Stimulated activated naive B cell treated with anti-CD40 and anti-IgM and Interleukin-4, amounts not matched to agents 10 μg/mL and 1 μg/mL and 100 μg/mL, for 72 hours (primary cell): ENCODE results near the gene PINLYP.
A peak's percentile ranks its signal among the peaks of the same experiment; 100 is the strongest.

ENCODE experiments used
- ATAC-seq, 2 donors: fragments of 150-1000 bp; cut with Tn5 transposase; replicated peaks; 2 replicates each; pipeline ENCODE4 v1.10.0; 2021; ENCODE audit warnings: moderate library complexity in 1 of 2
- DNase-seq: peaks from one replicate; pipeline ENCODE4 v3.0.0; 2021
- H3K27ac Mint-ChIP-seq: one replicate; pipeline ENCODE4 v1.8.0; 2022; ENCODE audit warnings: mild to moderate bottlenecking, mixed read lengths
- H3K27me3 Mint-ChIP-seq, 2 donors: one replicate each; pipeline ENCODE4 v1.8.0; 2022; ENCODE audit warnings: mixed read lengths in 2 of 2
- H3K36me3 Mint-ChIP-seq, 2 donors: one replicate each; pipeline ENCODE4 v1.8.0; 2022; ENCODE audit warnings: mixed read lengths in 2 of 2, mild to moderate bottlenecking in 1 of 2
- H3K4me1 Mint-ChIP-seq, 2 donors: one replicate each; pipeline ENCODE4 v1.8.0; 2022; ENCODE audit warnings: mixed read lengths in 2 of 2, mild to moderate bottlenecking in 1 of 2
- H3K4me3 Mint-ChIP-seq, 2 donors: one replicate each; pipeline ENCODE4 v1.8.0; 2022; ENCODE audit warnings: mild to moderate bottlenecking in 2 of 2, mixed read lengths in 2 of 2, moderate library complexity in 1 of 2
- H3K9me3 Mint-ChIP-seq, 2 donors: one replicate each; pipeline ENCODE4 v1.8.0; 2022; ENCODE audit warnings: mixed read lengths in 2 of 2, mild to moderate bottlenecking in 1 of 2

PINLYP gene

GRCh38 chr19:43560687-43561086 is 14.9 kb upstream of the PINLYP start:
- DNase-seq (no peak), ATAC-seq (no peak)
- Mint-ChIP-seq H3K4me3 (no peak overlapping the region), H3K9me3 (peaks cover 0 to 3% of the 10 kb centered on the region in 2 donors), H3K27ac (peak overlapping the region; percentile 59), H3K27me3 (no peaks in the 10 kb centered on the region), H3K36me3 (peaks cover 20 to 37% of the 10 kb centered on the region in 2 donors), H3K4me1 (peaks cover 39 to 57% of the 10 kb centered on the region in 2 donors)

- peaks cover 39 to 58% of the 10 kb centered on the region in 2 donors for H3K4me1 Mint-ChIP-seq
- ATAC-seq (no peak), DNase-seq (no peak)
- peak overlapping the region; percentile 59 for H3K27ac Mint-ChIP-seq
- H3K4me3 Mint-ChIP-seq: no peak overlapping the region
- H3K9me3 Mint-ChIP-seq: peaks cover 0 to 3% of the 10 kb centered on the region in 2 donors
- H3K36me3 Mint-ChIP-seq: peaks cover 20 to 37% of the 10 kb centered on the region in 2 donors
- H3K27me3 Mint-ChIP-seq: no peaks in the 10 kb centered on the region
Observed at GRCh38 chr19:43561139-43561970, 14.2 kb upstream of the PINLYP start.

GRCh38 chr19:43562226-43562697 is 13.3 kb upstream of the PINLYP start:
- H3K9me3 Mint-ChIP-seq: peaks cover 0 to 3% of the 10 kb centered on the region in 2 donors
- H3K27ac Mint-ChIP-seq: peak overlapping the region; percentile 94
- no peak for DNase-seq
- H3K4me1 Mint-ChIP-seq: peaks cover 41 to 64% of the 10 kb centered on the region in 2 donors
- peaks cover 22 to 37% of the 10 kb centered on the region in 2 donors for H3K36me3 Mint-ChIP-seq
- peak overlapping the region in 1 of 2 donors; percentile 43 for H3K4me3 Mint-ChIP-seq
- no peaks in the 10 kb centered on the region for H3K27me3 Mint-ChIP-seq
- peak; percentile 1 to 2 for ATAC-seq

- Mint-ChIP-seq H3K36me3 (peaks cover 22 to 37% of the 10 kb centered on the region in 2 donors), H3K27me3 (no peaks in the 10 kb centered on the region), H3K27ac (peak overlapping the region; percentile 94), H3K4me1 (peaks cover 41 to 64% of the 10 kb centered on the region in 2 donors), H3K4me3 (peak overlapping the region; percentile 50 to 62), H3K9me3 (peaks cover 0 to 3% of the 10 kb centered on the region in 2 donors)
- ATAC-seq (peak; percentile 88 to 90), DNase-seq (peak; percentile 63)
Observed at GRCh38 chr19:43562698-43563241, 12.8 kb upstream of the PINLYP start.

- Mint-ChIP-seq H3K36me3 (peaks cover 27 to 37% of the 10 kb centered on the region in 2 donors), H3K4me3 (peak overlapping the region in 1 of 2 donors; percentile 60), H3K9me3 (peaks cover 0 to 3% of the 10 kb centered on the region in 2 donors), H3K27me3 (no peaks in the 10 kb centered on the region), H3K4me1 (peaks cover 41 to 64% of the 10 kb centered on the region in 2 donors), H3K27ac (peak overlapping the region; percentile 93)
- DNase-seq (no peak), ATAC-seq (no peak)
Observed at GRCh38 chr19:43563816-43564457, 11.7 kb upstream of the PINLYP start.

GRCh38 chr19:43564800-43565199 is 10.8 kb upstream of the PINLYP start:
- Mint-ChIP-seq H3K36me3 (peaks cover 27 to 37% of the 10 kb centered on the region in 2 donors), H3K27ac (peak overlapping the region; percentile 84)
- ATAC-seq: no peak

GRCh38 chr19:43569657-43570056 is 5.9 kb upstream of the PINLYP start:
- Mint-ChIP-seq H3K9me3 (no peaks in the 10 kb centered on the region), H3K27me3 (no peaks in the 10 kb centered on the region), H3K36me3 (peaks cover 12% of the 10 kb centered on the region in 2 donors), H3K27ac (no peak overlapping the region), H3K4me3 (no peak overlapping the region), H3K4me1 (peaks cover 20 to 34% of the 10 kb centered on the region in 2 donors)
- no peak for DNase-seq
- ATAC-seq: no peak

More at GRCh38 chr19:43564800-43565199, 10.8 kb upstream of the PINLYP start:
- DNase-seq: no peak
- Mint-ChIP-seq H3K27me3 (no peaks in the 10 kb centered on the region), H3K9me3 (peaks cover 0 to 3% of the 10 kb centered on the region in 2 donors), H3K4me1 (peaks cover 41 to 64% of the 10 kb centered on the region in 2 donors), H3K4me3 (peak overlapping the region in 1 of 2 donors; percentile 17)

- no peaks in the 10 kb centered on the region for H3K9me3 Mint-ChIP-seq
- peaks cover 12 to 15% of the 10 kb centered on the region in 2 donors for H3K36me3 Mint-ChIP-seq
- H3K4me3 Mint-ChIP-seq: no peak overlapping the region
- H3K27ac Mint-ChIP-seq: no peak overlapping the region
- ATAC-seq (no peak), DNase-seq (no peak)
- H3K4me1 Mint-ChIP-seq: peaks cover 18 to 34% of the 10 kb centered on the region in 2 donors
- H3K27me3 Mint-ChIP-seq: no peaks in the 10 kb centered on the region
Observed at GRCh38 chr19:43570174-43570791, 5.3 kb upstream of the PINLYP start.

GRCh38 chr19:43572171-43572588 is 3.4 kb upstream of the PINLYP start:
- peak overlapping the region; percentile 82 for H3K27ac Mint-ChIP-seq
- H3K9me3 Mint-ChIP-seq: no peaks in the 10 kb centered on the region
- peaks cover 10 to 16% of the 10 kb centered on the region in 2 donors for H3K36me3 Mint-ChIP-seq

GRCh38 chr19:43574424-43575155 is 1.0 kb upstream of the PINLYP start:
- DNase-seq (no peak), ATAC-seq (no peak)
- Mint-ChIP-seq H3K4me1 (peaks cover 26 to 51% of the 10 kb centered on the region in 2 donors), H3K36me3 (peaks cover 5 to 22% of the 10 kb centered on the region in 2 donors), H3K27me3 (no peaks in the 10 kb centered on the region), H3K4me3 (peak overlapping the region; percentile 97 to 99), H3K27ac (peak overlapping the region; percentile 98), H3K9me3 (no peaks in the 10 kb centered on the region)

More at GRCh38 chr19:43572171-43572588, 3.4 kb upstream of the PINLYP start:
- ATAC-seq (no peak), DNase-seq (no peak)
- H3K4me1 Mint-ChIP-seq: peaks cover 20 to 38% of the 10 kb centered on the region in 2 donors
- H3K4me3 Mint-ChIP-seq: no peak overlapping the region
- no peaks in the 10 kb centered on the region for H3K27me3 Mint-ChIP-seq

- Mint-ChIP-seq H3K9me3 (no peaks in the 10 kb centered on the region), H3K36me3 (peaks cover 5 to 15% of the 10 kb centered on the region in 2 donors), H3K4me1 (peaks cover 26 to 59% of the 10 kb centered on the region in 2 donors), H3K4me3 (peak overlapping the region; percentile 97 to 99), H3K27ac (peak overlapping the region; percentile 91), H3K27me3 (no peaks in the 10 kb centered on the region)
- ATAC-seq (peak; percentile 2), DNase-seq (no peak)
Observed at GRCh38 chr19:43575955-43576878, 616 bp downstream of the PINLYP start.

- peaks cover 0 to 10% of the 10 kb centered on the region in 2 donors for H3K36me3 Mint-ChIP-seq
- ATAC-seq (no peak), DNase-seq (no peak)
- no peaks in the 10 kb centered on the region for H3K27me3 Mint-ChIP-seq
- no peak overlapping the region for H3K27ac Mint-ChIP-seq
- peaks cover 26 to 69% of the 10 kb centered on the region in 2 donors for H3K4me1 Mint-ChIP-seq
- H3K9me3 Mint-ChIP-seq: no peaks in the 10 kb centered on the region
- H3K4me3 Mint-ChIP-seq: peak overlapping the region; percentile 46 to 65
Observed at GRCh38 chr19:43578787-43579186, 3.2 kb downstream of the PINLYP start.
